ENCODE data around the gene PSMB11. TPM values are rescaled to one million over a fixed set of nuclear protein-coding genes. Genes with fewer than 3 reads are reported as not detected.
A peak's percentile ranks its signal among the peaks of the same experiment; 100 is the strongest.

The PSMB11 gene
- total RNA-seq, 1 donor from 2014 or later: not detected

- DNase-seq (ENCODE audit: low read depth): no peak
Measured at GRCh38 chr14:23043145-23043544, 1.1 kb downstream of the PSMB11 start.

- no peak for DNase-seq (ENCODE audit: low read depth)
Measured at GRCh38 chr14:23043754-23044153, 1.7 kb downstream of the PSMB11 start.

GRCh38 chr14:23044840-23045239 lies 2.8 kb downstream of the PSMB11 start:
- no peak for DNase-seq (ENCODE audit: low read depth)

- DNase-seq (ENCODE audit: low read depth): no peak
Measured at GRCh38 chr14:23045419-23046357, 3.7 kb downstream of the PSMB11 start.

- DNase-seq (ENCODE audit: low read depth): no peak
Measured at GRCh38 chr14:23047034-23047634, 5.1 kb downstream of the PSMB11 start.

- DNase-seq (ENCODE audit: low read depth): no peak
Measured at GRCh38 chr14:23047751-23048693, 6.0 kb downstream of the PSMB11 start.

- DNase-seq (ENCODE audit: low read depth): no peak
Measured at GRCh38 chr14:23049011-23049410, 7.0 kb downstream of the PSMB11 start.

GRCh38 chr14:23051141-23052057 lies 9.4 kb downstream of the PSMB11 start:
- DNase-seq (ENCODE audit: low read depth): no peak

GRCh38 chr14:23052182-23052623 lies 10.2 kb downstream of the PSMB11 start:
- DNase-seq (ENCODE audit: low read depth): no peak

- DNase-seq (ENCODE audit: low read depth): no peak
Measured at GRCh38 chr14:23052671-23053070, 10.7 kb downstream of the PSMB11 start.

GRCh38 chr14:23053426-23053825 lies 11.4 kb downstream of the PSMB11 start:
- DNase-seq (ENCODE audit: low read depth): no peak

- DNase-seq (ENCODE audit: low read depth): no peak
Measured at GRCh38 chr14:23054000-23054811, 12.2 kb downstream of the PSMB11 start.

GRCh38 chr14:23055147-23055550 lies 13.1 kb downstream of the PSMB11 start:
- DNase-seq (ENCODE audit: low read depth): no peak

- no peak for DNase-seq (ENCODE audit: low read depth)
Measured at GRCh38 chr14:23055621-23056144, 13.7 kb downstream of the PSMB11 start.

GRCh38 chr14:23056145-23056955 lies 14.3 kb downstream of the PSMB11 start:
- peak; percentile 80 for DNase-seq (ENCODE audit: low read depth)

- DNase-seq (ENCODE audit: low read depth): peak; percentile 59
Measured at GRCh38 chr14:23056956-23057756, 15.1 kb downstream of the PSMB11 start, which contains the start of gene CDH24. CDH24 (minus strand) TSS chr14:23057520; CDS start chr14:23055733, 1,787 bp downstream.

Measured in myocyte (in vitro differentiated cells).